NCI-H1048 (cell line): ENCODE data around the gene ZNF490.
"Not testable (repeated sequence)": the region's sequence is repeated elsewhere in the genome, so short reads cannot be mapped to it uniquely, and the experiment has no call there.

ENCODE experiments used
- DNase-seq: peaks from one replicate; lab custom pipeline; 2025; lab: John Stamatoyannopoulos, UW

Gene ZNF490

DNA sequence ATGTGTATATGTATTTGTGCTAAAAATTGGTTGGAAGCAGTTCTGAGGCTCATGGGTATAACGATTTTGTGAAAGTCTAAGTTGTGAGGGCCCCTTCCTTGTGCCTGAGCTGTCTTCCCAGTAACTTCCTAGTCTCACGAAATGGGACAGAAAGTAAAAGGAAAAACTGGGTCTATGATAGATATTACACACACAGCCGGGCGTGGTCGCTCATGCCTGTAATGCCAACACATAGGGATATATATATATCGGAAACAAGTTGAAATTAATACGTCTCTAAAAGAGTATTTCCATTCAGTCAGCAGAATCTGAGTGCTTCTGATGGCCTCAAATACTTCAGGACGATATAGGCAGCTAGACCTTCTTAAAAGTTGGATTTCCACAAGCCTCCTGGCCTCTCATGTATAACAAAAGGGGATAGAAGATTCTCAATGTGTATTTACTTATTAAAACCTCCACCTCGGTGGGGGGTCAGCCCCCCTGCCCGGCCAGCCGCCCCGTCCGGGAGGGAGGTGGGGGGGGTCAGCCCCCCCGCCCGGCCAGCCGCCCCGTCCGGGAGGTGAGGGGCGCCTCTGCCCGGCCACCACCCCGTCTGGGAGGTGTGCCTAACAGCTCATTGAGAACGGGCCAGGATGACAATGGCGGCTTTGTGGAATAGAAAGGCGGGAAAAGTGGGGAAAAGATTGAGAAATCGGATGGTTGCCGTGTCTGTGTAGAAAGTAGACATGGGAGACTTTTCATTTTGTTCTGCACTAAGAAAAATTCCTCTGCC, 10.8 kb upstream of the ZNF490 start:
- not testable (repeated sequence) for DNase-seq

DNA sequence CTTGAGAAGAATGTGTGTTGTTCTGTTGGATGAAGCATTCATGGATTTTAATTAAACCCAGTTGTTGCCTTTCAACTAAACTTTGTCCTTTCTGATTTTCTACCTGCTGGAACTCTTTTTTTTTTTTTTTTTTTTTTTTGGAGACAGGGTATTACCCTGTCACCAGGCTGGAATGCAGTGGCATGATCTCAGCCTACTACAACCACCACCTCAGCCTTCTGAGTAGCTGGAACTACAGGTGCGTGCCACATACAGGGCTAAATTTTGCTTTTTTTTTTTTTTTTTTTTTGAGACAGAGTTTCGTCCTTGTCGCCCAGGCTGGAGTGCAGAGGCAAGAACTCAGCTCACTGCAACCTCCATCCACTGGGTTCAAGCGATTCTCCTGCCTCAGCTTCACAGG, 7.0 kb upstream of the ZNF490 start:
- no peak for DNase-seq

DNA sequence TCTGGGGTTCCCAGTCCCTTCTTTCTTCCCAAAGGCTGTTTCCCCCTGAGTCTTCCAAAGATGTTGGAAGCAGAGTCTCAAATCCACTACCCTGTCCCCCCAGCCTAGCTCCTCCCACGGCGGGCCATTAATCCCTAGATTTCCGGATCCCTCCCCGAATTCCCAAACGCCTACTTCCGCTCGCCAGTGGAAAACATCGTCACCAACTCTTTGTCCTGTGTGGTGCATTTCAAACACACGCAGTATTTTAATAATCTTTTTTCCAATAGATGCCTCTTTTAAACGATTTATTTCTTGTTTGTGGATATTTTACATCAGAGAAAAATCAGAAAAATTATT, 717 bp upstream of the ZNF490 start:
- DNase-seq: peak; percentile 30

GRCh38 chr19:12607631-12608030, 3.0 kb downstream of the ZNF490 start:
- DNase-seq: no peak

- no peak for DNase-seq
These were observed 3.8 kb downstream of the ZNF490 start for GRCh38 chr19:12606796-12607195.

DNA sequence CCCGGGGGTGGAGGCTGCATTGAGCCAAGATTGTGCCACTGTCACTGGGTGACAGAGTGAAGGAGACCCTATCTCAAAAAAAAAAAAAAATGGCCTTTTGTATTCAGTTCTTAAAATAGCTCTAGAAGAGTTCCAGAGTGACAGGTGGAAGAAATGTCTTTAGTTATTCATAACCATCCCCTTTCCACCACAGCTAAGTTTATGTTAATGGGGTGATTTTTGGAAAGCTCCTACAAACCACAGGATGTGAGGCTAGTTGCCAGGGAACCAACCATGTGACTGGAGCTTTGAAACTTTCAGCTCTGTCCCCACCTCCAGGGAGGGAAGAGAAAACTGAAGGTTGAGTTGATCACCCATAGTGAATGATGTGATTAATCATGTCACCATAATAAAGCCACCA, 6.9 kb downstream of the ZNF490 start:
- no peak for DNase-seq

- DNase-seq: no peak
These were observed 13.0 kb downstream of the ZNF490 start for GRCh38 chr19:12597594-12597993.

GRCh38 chr19:12596927-12597548, 13.6 kb downstream of the ZNF490 start:
- DNase-seq: no peak

GRCh38 chr19:12596485-12596884, 14.1 kb downstream of the ZNF490 start:
- no peak for DNase-seq

GRCh38 chr19:12581100-12581499, 29.5 kb downstream of the ZNF490 start:
- DNase-seq: no peak

DNA sequence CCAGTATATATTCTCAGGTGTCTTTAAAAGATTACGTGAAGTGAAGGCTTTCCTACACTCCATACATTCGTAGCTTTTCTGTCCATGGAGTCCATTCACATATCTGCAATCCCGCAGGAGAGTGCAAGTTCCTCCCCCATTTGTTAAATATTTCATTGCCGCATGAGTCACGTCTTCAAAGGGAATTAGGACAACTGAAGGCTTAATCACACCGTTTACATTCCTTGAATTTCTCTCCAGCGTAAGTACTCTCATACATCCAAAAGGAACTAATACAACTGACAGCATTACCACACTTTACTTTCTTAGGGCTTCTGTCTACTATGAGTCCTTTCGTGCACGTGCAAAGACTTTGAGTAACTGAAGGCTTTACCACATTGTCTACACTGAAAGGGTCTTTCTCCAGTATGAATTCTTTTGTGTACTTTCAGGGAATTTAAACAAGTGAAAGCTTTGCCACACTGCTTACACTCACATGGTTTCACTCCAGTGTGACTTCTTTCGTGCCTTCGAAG, 30.4 kb downstream of the ZNF490 start:
- no peak for DNase-seq

GRCh38 chr19:12578641-12579040, 32.0 kb downstream of the ZNF490 start:
- DNase-seq: no peak

GRCh38 chr19:12574036-12574435, 36.6 kb downstream of the ZNF490 start:
- DNase-seq: no peak

DNA sequence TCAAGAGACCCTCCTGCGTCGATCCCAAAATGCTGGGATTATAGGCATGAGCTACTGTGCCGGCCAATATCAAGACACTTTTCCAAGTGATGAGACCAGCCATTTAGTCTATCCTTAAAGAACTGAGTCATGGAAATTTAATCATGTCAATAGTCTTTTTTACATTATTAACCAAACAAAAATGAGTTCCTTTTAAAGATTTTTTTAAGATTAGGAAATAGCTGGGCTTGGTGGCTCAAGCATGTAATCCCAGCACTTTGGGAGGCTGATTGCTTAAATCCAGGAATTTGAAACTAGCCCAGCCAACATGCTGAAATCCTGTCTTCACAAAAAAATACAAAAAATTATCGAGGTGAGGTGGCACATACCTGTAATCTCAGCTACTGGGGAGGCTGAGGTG, 42.7 kb downstream of the ZNF490 start:
- no peak for DNase-seq

GRCh38 chr19:12566380-12566779, 44.2 kb downstream of the ZNF490 start:
- not testable (repeated sequence) for DNase-seq

GRCh38 chr19:12564016-12564664, 46.5 kb downstream of the ZNF490 start:
- DNase-seq: peak; percentile 83

DNA sequence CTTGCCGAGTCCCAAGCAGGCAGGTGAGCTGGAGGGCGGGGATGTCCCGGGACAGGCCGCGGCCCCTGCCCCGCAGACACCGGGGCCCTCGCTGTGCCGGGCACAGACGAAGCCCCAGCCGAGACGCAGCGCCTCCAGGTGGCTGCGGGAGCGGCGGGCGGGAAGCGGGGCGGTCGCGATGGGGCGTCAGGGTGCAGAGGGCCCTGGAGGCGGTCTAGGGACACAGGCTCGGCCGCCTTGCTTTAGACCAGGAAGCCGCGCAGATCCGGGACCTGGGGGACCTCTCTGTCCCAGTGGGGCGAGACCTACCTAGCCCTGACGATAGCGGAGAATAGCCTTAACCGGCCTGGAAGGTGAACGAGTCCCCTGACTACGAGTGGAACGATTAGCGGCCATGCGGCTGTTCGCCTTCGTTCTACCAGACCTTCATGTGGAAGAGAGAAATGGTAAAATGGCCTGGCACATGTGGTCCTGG, 55.1 kb downstream of the ZNF490 start:
- DNase-seq: no peak

DNA sequence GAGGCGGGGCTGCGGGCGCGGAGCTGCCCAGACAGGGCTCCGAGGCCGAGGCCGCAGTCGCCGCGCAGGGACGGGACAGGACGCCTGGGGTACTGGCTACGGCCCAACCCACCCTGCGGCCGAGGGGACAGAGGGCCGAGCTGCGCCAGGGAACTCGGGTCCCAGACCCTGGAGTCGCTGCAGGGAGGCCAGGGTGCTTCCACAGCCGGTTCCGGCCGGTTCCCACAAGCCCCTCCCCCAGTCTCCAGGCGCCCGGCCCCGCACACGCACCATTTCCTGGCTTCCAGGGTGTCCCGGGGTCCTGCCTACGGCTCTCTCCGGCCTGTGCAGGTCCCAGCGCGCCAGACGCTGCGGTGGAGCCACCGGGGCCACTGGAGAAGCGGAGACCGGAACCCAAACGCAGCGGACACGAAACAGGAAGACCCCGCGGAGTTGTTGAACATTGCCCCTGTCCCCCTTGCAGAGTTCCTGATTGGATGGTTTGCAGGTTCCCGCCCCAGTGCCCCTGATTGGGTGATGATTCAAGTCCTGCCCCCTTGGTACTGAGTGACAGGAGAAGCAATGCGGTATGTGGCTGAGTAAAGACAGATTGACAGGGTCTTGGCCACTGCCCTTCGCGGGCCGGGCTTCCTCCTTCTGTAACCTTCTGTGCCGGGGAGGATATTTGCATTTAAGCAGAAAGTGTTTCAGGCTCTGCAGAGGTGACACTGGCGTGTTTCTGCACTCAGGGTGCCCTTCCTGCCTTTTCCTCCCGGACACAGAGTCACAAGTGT, 59.4 kb downstream of the ZNF490 start, which contains the start of gene ZNF564:
Gene ZNF564, minus strand, starts transcription at position 423 of the 773 bp plus-strand sequence. Its CDS starts 150 bp downstream, at position 273.
- peak; percentile 98 for DNase-seq

DNA sequence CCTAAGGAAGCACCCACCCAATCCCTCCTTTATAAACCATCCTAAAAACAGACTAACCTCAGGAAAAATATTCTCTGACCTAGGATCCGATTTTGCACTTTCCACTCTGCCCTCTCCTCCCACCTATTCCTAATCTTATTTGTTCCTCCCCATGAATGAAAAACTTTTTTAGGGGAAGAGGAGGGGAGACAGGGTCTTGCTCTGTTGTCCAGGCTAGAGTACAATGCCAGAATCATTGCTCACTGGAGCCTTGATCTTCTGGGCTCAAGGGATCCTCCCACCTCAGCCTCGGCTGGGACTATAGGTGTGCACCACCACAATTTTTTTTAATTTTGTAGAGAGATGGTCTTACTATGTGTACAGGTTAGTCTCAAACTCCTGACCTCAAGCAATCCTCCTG, 63.7 kb downstream of the ZNF490 start:
- no peak for DNase-seq

DNA sequence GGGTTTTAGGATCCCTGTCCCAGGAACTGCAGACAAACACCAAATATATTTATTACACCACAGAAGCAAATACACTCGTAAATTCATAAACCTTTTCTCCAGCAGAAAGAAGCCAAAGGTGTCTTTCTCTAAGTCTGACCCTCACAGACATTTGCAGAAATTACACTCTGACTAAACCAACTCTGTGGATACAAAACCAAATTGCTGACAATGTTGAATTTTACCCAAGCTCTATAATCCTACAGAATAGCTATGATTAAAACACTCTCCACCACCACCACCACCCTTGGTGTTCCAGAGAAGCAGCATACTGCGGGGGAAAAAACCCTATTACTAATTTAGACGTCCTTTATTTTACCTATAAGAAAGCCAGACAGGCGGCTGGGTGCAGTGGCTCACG, 64.5 kb downstream of the ZNF490 start:
- DNase-seq: no peak

DNA sequence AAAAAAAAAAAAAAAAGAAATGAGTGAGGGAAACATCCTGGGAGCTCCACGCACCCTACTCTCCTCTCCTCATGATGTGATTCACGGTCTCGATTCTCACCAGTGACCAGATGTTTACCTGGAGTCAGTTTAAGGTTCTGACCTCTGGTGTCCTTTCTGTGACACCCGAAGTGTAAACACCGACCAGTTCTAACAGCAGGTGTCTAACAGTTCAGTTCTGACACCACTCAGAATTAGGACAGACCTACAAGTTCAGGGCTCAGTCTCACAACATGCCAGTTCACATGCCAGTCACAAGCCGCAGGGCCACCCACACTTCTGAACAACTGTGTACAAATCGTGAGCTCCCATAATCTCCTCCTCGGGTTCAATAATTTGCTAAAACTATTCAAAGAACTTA, 65.3 kb downstream of the ZNF490 start:
- no peak for DNase-seq

DNA sequence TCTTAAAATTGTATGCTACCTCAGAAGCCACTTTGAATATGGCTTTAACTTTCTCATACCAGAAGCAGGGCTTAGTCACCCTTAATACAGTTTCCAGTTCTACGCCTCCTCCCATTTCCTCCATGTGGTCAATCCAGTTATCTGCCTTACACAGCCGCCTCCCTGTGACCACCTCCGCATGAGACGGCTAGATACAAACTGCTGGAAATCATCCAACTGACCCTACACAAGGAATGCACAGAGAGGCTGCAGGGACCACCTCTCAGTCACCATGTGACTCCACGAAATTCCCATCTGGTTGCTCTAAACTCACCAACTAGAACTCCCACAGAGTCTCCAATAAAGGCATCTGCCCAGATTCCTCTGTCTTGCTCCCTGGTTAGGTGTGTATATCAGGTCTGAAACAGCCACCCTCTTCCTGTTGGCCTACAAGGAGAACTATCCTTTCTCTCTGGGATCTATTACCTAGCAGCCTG, 66.2 kb downstream of the ZNF490 start:
- no peak for DNase-seq
